Adipose tissue (tissue), 3 donors: ENCODE measurements around the gene MYLK4. TPM values are rescaled to one million over a fixed set of nuclear protein-coding genes. Genes with fewer than 3 reads are reported as not detected.
A peak's percentile ranks its signal among the peaks of the same experiment; 100 is the strongest.

ENCODE experiments used
- H3K27ac ChIP-seq: one replicate; pipeline ENCODE4 v1.5.1; 2013; ENCODE audit warnings: low read depth, low read length
- WGBS, 3 donors: extraction: QIAGEN DNeasy Blood & Tissue Kit; methylation state at CpG; one replicate each; pipeline ENCODE4 v1.1.7; 2013; 5-methylcytosine and 5-hydroxymethylcytosine counted together
- polyA plus RNA-seq, 3 donors: library from polyadenylated mRNA; stranded (reverse); fragments of 200-250 nt; gene quantifications; one replicate each; pipeline ENCODE4 v1.2.3, GENCODE V29; 2013
- donor health status: healthy with polysubstance abuse.
- donor health status: Bipolar disorder and iron deficiency.
- donor health status: healthy.

MYLK4 gene
- under 1 TPM; 0.25 to 0.34 (median 0.32) TPM for polyA plus RNA-seq

- H3K27ac ChIP-seq: no peak within 1 kb of the TSS
Measured at GRCh38 chr6:2750832-2751231, at the start of gene MYLK4. Gene MYLK4, minus strand, starts transcription at chr6:2750922. Its CDS starts 1,628 bp downstream, at chr6:2749294.

GRCh38 chr6:2799936-2800527 is 49.3 kb upstream of the MYLK4 start:
- no peak overlapping the region for H3K27ac ChIP-seq
- 38 to 79% (median 76%) methylated on average over 11 of the region's 11 CpGs for WGBS, 3 donors

More at GRCh38 chr6:2750832-2751231, at the start of gene MYLK4:
- WGBS, 3 donors: 49 to 87% (median 82%) methylated on average over 7 of the region's 7 CpGs

GRCh38 chr6:2798586-2799134 is 47.9 kb upstream of the MYLK4 start:
- H3K27ac ChIP-seq: no peak overlapping the region
- 63 to 73% (median 68%) methylated on average over 11 of the region's 11 CpGs for WGBS, 3 donors

GRCh38 chr6:2797564-2798031 is 46.9 kb upstream of the MYLK4 start:
- H3K27ac ChIP-seq: no peak overlapping the region
- WGBS, 3 donors: 18 to 41% (median 37%) methylated on average over 3 of the region's 3 CpGs

GRCh38 chr6:2796861-2797260 is 46.1 kb upstream of the MYLK4 start:
- no peak overlapping the region for H3K27ac ChIP-seq
- 48 to 63% (median 57%) methylated on average over 6 of the region's 6 CpGs for WGBS, 3 donors

GRCh38 chr6:2795956-2796355 is 45.2 kb upstream of the MYLK4 start:
- H3K27ac ChIP-seq: peak overlapping the region; percentile 35

GRCh38 chr6:2795162-2795561 is 44.4 kb upstream of the MYLK4 start:
- no peak overlapping the region for H3K27ac ChIP-seq
- WGBS, 3 donors: 66 to 82% (median 67%) methylated on average over 2 of the region's 2 CpGs

More at GRCh38 chr6:2795956-2796355, 45.2 kb upstream of the MYLK4 start:
- 59 to 95% (median 68%) methylated on average over 16 of the region's 16 CpGs for WGBS, 3 donors

GRCh38 chr6:2794171-2794730 is 43.5 kb upstream of the MYLK4 start:
- no peak overlapping the region for H3K27ac ChIP-seq
- 60 to 90% (median 67%) methylated on average over 5 of the region's 5 CpGs for WGBS, 3 donors

GRCh38 chr6:2793534-2794151 is 42.9 kb upstream of the MYLK4 start:
- H3K27ac ChIP-seq: peak overlapping the region; percentile 61
- WGBS, 3 donors: 40 to 83% (median 51%) methylated on average over 9 of the region's 9 CpGs

GRCh38 chr6:2792330-2793110 is 41.8 kb upstream of the MYLK4 start:
- no peak overlapping the region for H3K27ac ChIP-seq
- WGBS, 3 donors: 84 to 90% (median 86%) methylated on average over 17 of the region's 17 CpGs

GRCh38 chr6:2791450-2791974 is 40.8 kb upstream of the MYLK4 start:
- no peak overlapping the region for H3K27ac ChIP-seq
- WGBS, 3 donors: 35 to 55% (median 48%) methylated on average over 4 of the region's 4 CpGs

- H3K27ac ChIP-seq: no peak overlapping the region
- WGBS, 3 donors: 24 to 45% (median 36%) methylated on average over 11 of the region's 11 CpGs
Measured at GRCh38 chr6:2790588-2791449, 40.1 kb upstream of the MYLK4 start.

GRCh38 chr6:2786269-2786668 is 35.5 kb upstream of the MYLK4 start:
- no peak overlapping the region for H3K27ac ChIP-seq
- WGBS, 3 donors: 73 to 86% (median 78%) methylated on average over 4 of the region's 4 CpGs

GRCh38 chr6:2784930-2785329 is 34.2 kb upstream of the MYLK4 start:
- H3K27ac ChIP-seq: no peak overlapping the region
- WGBS, 3 donors: 93 to 95% (median 94%) methylated on average over 7 of the region's 7 CpGs

GRCh38 chr6:2784061-2784460 is 33.3 kb upstream of the MYLK4 start:
- no peak overlapping the region for H3K27ac ChIP-seq
- WGBS, 3 donors: 78 to 85% (median 81%) methylated on average over 5 of the region's 5 CpGs

- H3K27ac ChIP-seq: no peak overlapping the region
- 50 to 62% (median 58%) methylated on average over 19 of the region's 19 CpGs for WGBS, 3 donors
Measured at GRCh38 chr6:2783188-2783963, 32.7 kb upstream of the MYLK4 start.

- no peak overlapping the region for H3K27ac ChIP-seq
Measured at GRCh38 chr6:2782825-2783187, 32.1 kb upstream of the MYLK4 start.

More at GRCh38 chr6:2782825-2783187, 32.1 kb upstream of the MYLK4 start:
- WGBS, 3 donors: 68 to 87% (median 72%) methylated on average over 10 of the region's 10 CpGs
